ENCODE measurements around the gene MS4A3.
"Not testable (repeated sequence)": the region's sequence is repeated elsewhere in the genome, so short reads cannot be mapped to it uniquely, and the experiment has no call there.

The MS4A3 gene

DNA sequence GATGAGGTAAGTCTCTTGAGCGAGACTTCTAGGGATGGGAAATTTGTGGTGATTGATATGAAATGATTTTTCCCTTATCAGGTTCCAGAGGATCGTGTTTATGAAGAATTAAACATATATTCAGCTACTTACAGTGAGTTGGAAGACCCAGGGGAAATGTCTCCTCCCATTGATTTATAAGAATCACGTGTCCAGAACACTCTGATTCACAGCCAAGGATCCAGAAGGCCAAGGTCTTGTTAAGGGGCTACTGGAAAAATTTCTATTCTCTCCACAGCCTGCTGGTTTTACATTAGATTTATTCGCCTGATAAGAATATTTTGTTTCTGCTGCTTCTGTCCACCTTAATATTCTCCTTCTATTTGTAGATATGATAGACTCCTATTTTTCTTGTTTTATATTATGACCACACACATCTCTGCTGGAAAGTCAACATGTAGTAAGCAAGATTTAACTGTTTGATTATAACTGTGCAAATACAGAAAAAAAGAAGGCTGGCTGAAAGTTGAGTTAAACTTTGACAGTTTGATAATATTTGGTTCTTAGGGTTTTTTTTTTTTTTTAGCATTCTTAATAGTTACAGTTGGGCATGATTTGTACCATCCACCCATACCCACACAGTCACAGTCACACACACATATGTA is 39.1 kb downstream of the MS4A3 start:
- no peak for DNase-seq (ENCODE audit: low spot score)

DNA sequence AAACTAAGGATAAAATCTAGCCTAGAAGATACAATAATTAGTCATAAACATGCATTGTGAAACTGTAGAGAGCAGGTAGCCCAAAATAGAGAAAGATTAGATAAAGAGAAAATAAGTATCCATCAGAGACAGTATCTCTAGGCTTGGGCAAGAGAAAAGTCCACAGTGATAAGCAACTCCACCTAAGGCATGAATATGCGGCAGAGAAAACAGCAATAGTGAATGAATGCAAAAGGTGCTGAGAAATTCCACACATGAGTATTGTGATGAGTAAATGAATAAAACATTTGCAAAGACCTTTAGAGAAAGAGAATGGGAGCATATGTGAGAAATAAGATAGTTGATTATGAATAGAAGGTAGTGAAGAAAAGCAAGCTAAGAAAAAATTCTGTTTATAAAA is 40.7 kb downstream of the MS4A3 start:
- DNase-seq (ENCODE audit: low spot score): no peak

DNA sequence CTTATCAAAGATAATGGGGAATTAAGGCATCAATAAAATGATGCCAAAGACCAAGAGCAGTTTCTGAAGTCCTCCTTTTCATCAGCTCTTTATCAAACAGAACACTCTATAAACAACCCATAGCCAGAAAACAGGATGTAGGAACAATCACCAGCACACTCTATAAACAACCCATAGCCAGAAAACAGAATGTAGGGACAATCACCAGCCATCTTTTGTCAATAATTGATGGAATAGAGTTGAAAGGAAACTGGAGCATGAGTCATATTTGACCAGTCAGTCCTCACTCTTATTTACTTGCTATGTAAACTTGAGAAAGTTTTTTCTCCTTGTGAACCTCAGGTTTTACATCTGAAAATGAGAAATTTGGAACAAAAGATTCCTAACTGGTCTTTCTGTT is 42.0 kb downstream of the MS4A3 start:
- no peak for DNase-seq (ENCODE audit: low spot score)

DNA sequence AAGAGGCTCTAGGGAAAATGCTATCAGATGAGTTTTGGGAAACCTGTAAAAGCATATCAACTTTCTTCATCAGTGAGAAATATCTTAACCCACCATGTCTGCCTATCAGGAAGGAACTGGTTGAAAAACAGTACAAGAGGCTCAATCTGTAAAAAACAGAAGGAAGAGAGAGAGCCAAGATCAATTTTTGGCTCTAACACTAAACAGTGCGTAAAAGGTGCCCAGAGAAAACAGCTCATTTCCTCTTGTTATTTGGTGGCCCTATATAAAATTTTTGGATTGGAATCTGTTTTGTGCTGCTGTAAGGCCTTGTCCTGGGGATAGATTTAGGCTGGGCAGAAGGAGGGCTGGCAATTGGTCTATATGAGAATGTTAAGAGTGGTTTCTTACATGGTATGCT is 44.1 kb downstream of the MS4A3 start:
- DNase-seq (ENCODE audit: low spot score): no peak

DNA sequence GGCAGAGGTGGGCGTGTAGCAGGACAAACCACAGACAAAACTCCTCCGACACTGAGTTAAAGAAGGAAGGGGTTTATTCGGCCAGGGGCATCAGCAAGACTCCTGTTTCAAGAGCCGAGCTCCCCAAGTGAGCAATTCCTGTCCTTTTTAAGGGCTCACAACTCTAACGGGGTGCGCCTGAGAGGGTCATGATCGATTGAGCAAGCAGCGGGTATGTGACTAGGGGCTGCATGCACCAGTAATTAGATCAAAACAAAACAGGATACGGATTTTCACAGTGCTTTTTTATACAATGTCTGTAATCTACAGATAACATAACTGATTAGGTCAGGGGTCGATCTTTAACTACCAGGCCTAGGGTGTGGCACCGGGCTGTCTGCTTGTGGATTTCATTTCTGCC is 44.9 kb downstream of the MS4A3 start:
- not testable (repeated sequence) for DNase-seq (ENCODE audit: low spot score)

- not testable (repeated sequence) for DNase-seq (ENCODE audit: low spot score)
Measured at GRCh38 chr11:60104471-60105115, 48.1 kb downstream of the MS4A3 start.

DNA sequence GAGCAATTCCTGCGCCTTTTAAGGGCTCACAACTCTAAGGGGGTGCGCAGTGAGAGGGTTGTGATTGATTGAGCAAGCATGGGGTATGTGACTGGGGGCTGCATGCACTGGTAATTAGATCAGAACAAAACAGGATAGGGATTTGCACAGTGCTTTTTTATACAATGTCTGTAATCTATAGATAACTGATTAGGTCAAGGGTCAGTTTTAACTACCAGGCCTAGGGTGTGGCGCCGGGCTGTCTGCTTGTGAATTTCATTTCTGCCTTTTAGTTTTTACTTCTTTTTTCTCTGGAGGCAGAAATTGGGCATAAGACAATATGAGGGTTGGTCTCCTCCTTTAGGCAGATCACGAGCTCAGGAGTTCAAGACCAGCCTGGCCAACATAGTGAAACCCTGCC is 52.2 kb downstream of the MS4A3 start:
- DNase-seq (ENCODE audit: low spot score): not testable (repeated sequence)

DNA sequence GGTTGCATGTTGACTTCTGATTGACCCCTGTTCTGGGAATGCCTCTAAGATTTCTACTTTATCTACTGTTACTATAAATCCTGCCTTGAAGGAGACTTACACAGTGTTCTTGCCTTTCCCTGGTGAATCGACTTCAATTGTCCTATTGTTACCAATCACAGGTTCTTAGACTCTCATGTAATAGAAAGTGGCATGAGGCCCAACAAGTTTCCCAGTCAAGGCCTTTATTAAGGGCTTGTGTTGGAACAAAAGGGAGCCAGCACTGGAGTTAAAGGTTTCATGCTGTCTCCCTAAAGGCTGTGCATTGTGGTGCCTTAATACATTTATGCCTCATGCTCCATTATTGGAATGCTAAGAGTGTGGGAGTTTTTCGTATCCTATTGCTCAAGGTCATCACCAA is 55.3 kb downstream of the MS4A3 start:
- no peak for DNase-seq (ENCODE audit: low spot score)

- no peak for DNase-seq (ENCODE audit: low spot score)
Measured at GRCh38 chr11:60116996-60117790, 60.7 kb downstream of the MS4A3 start.

DNA sequence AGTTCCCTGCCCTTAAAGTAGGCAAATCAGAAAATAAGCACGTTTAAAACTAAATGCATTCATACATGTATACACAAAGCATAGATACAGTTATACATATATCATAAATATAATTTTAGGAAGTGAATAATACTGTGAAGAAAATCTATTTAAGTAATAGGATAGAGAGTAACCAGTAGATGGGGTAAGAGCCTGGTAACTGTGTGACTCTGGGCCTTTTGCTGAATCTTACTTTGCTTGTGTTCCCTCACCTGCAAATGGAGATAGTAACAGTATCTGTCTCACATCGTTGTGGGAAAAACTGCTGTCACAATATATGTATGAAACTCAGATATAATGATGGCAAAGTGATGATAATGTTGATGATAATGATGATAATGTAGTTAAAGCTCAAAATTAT is 61.9 kb downstream of the MS4A3 start:
- no peak for DNase-seq (ENCODE audit: low spot score)

DNA sequence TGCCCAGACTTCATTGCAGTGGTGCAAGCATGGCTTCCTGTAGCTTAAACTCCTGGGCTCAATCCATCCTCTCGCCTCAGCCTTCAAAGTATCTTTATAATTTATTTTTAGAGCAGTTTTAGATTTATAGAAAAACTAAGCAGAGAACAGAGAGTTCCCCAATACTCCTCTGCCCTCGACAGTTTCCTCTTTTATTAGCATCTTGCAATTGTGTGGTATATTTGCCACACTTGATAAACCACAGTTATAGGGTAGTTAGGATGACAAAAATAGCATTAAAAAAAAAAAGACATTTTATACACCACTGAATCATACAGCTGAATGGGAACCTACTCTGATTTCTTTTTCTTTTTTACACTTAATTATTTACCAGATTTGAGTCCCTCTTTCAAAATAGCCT is 63.2 kb downstream of the MS4A3 start:
- DNase-seq (ENCODE audit: low spot score): no peak
